Retinal pigment epithelial cell (primary cell): Measurements from ENCODE around the gene TOR4A.
A peak's percentile ranks its signal among the peaks of the same experiment; 100 is the strongest.

ENCODE experiments used
- DNase-seq: peaks from one replicate; pipeline ENCODE4 v3.0.0-alpha.2; 2010; ENCODE audit warnings: low read depth
- H3K4me3 ChIP-seq: 2 replicates; pipeline ENCODE4 v1.5.1; 2011; ENCODE audit warnings: mild to moderate bottlenecking, low read length, control low read depth, moderate library complexity
- TF ChIP-seq, protein P1 (sequence below): conservative IDR thresholded peaks from 2 replicates; pipeline ENCODE4 v1.5.1; 2011; ENCODE audit warnings: low read depth, low read length, control low read depth, inconsistent platforms

Gene TOR4A

DNA sequence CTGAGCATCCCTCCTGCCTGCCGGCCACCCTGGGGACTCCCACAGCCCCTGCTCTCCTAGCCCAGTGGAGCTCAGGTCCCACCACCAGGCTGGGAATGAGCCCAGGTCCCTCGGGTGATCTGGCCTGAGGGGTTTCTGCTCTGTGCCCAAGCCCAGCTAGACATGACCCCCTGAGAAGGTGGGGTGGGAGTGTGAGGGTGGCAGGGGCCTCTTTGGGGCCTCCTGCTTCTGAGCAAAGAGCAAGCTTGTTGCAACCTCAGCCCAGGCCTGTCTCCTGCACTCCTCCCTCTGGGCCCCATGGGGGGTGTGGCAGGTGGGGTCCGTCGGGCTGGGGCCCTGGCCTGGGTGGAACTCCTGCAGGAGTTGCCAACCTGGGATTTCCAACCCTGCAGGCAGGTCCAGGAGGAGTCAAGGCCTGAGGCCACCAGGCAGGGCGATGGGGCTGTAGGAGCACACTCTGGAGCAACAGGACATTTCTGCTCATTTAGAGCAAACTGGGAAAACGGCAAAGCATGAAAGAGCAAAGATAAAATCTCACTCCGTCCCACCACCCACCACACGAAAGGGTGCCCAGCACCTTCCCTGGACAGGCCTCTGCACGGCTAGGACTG lies 35.9 kb downstream of the TOR4A start:
- H3K4me3 ChIP-seq: no peak overlapping the region
- no peak for DNase-seq
- TF ChIP-seq, protein P1, sequence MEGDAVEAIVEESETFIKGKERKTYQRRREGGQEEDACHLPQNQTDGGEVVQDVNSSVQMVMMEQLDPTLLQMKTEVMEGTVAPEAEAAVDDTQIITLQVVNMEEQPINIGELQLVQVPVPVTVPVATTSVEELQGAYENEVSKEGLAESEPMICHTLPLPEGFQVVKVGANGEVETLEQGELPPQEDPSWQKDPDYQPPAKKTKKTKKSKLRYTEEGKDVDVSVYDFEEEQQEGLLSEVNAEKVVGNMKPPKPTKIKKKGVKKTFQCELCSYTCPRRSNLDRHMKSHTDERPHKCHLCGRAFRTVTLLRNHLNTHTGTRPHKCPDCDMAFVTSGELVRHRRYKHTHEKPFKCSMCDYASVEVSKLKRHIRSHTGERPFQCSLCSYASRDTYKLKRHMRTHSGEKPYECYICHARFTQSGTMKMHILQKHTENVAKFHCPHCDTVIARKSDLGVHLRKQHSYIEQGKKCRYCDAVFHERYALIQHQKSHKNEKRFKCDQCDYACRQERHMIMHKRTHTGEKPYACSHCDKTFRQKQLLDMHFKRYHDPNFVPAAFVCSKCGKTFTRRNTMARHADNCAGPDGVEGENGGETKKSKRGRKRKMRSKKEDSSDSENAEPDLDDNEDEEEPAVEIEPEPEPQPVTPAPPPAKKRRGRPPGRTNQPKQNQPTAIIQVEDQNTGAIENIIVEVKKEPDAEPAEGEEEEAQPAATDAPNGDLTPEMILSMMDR: no peak

DNA sequence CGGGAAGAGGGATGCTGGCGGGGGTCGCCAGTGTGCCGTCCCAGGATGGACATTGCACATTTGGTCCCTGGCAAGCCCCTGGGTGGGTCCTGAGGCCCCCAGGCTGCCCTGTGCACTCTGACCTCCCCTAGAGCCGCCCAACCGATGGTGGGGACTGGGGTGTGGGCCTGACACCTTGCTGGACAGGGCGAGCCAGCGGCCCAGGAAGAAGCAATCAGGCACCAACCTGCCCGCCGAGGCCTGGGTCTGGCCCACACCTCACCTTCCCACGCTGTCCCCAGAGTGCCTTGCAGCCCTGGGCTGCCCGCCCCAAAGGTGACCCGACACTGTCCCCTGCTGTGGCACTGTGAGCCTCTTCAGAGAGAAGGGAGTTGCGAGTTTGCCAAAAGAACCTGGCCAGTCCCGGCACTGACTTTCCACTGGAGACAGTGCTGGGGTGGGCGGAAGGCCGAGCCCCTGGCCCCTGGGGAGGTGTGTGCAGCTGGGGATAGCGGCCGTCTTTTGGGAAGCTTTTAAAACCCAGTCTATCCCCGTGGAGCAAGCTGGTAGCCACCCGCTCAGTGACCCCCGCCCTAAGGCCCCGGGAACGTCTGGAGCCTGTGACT lies 36.5 kb downstream of the TOR4A start:
- TF ChIP-seq, protein P1: no peak
- H3K4me3 ChIP-seq: no peak overlapping the region
- DNase-seq: no peak

DNA sequence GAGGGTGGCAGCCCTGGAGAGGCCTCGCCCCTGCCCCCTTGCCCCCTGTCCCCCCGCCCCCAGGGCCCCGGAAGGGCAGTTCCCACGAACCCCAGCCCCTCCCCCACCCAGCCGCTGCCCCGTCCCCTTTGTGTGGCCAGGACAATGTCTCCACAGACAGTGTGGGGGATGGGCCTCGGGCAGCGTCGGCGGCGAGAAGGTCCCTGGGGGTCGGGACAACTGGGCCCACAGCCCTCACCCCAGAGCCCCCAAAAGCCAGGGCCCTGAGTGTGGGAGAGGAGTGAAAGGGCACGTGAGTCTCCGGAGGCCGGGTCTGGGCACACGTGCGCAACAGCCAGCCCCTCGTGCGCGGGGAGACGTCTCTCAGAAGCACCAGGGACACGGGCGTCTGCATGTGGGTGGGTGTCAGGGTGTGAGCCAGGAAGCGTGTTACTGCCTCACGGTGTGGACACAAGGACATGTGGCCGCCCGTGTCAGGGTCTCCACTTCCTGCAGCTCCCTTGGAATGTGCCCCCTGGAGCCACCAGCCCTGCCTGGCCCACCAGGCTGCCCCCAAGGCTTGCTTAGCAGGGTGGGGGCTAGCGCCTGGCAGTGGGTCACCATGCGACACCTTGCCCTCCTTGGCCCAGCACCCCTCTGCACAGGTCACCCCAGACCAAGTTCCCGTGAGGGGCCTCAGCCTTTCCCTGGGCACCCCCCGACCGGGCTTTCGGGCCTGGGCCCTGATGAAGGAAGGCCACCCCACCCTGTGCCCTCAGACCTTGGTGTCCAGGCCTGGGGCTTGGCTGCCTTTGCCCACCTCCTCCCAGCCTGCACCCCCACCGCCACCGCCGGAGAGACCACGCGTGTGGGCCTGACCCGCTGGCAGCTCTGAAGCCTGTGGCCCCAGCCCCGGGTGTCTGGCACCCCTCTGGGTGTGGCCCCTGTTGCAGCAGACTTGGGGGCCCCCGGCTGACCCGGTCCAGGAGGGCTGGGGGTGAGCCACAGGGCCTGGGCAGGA lies 37.3 kb downstream of the TOR4A start:
- no peak overlapping the region for H3K4me3 ChIP-seq
- TF ChIP-seq, protein P1: no peak
- DNase-seq: no peak

DNA sequence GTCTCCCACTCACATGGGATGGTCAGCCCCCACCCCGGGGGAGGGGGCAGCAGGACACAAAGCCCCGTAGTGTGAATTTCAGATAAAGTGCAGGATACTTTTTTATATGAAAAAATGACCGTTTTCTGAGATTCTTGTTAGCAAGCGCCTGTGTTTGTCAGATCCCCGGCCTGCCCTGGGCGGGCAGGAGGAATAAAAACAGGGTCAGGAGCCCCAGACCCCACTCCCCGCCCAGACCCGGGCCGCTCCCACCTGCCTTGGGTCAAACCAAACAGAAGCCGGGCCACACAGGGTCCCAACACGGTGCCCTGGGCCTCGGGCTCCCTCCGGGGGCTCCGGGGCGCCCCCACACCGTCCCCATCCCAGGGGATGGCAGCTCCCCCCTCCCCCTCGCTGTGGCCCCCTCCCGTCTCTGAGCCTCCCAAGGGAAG lies 38.1 kb downstream of the TOR4A start:
- TF ChIP-seq, protein P1: no peak
- peak overlapping the region; percentile 21 for H3K4me3 ChIP-seq

DNA sequence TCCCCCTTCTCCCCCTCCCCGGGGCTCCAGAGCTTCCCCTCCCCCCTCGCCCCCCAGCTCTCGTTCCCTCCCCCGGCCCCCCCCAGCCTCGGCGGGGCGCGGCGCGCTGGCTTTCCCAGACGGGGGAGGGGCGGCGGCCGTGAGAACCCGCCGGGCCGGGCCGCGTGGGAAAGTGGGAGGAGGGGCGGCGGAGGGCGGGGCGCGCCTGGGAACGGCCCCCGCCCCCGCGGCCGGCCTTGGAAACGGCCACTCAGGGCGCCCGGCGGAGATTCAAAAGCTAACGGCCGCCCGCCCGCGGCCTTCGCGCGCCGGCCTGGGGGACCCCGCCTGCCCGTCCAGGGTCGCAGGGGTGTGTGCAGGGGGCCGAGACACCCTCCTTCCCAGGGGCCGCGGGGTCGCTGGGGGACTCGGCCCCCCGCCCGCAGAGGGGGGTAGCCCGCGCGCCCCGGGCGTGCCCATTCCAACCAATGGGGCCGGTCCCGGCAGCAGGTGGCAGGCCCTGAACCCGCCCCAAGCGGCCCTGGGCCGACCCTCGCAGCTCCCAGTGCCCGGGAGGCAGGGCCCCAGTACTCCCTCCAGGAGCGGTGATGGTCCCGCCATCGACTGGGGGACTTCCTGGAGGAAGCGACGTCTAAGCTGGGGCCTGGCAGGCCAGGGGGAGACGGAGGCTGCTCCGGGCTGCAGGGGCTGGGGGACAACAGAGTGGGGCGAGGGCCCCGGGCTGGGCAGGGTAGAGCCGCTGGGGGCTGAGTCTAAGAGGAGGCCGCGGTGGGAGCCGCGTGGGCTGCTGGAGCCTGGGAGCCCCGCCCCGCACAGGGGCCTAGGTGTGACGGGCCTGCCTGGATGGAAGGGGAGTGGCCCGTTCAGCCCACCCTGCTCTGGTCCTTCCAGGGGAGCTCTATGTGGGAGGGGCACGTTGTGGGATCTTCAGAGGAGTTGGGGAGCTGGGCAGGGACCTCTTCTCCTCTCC lies 38.8 kb downstream of the TOR4A start:
- no peak overlapping the region for H3K4me3 ChIP-seq

More for the DNA sequence above, 38.1 kb downstream of the TOR4A start:
- no peak for DNase-seq

More for the DNA sequence above, 38.8 kb downstream of the TOR4A start:
- TF ChIP-seq, protein P1: no peak
- no peak for DNase-seq
